ENCODE measurements around the gene LSM14B.

The LSM14B gene

GRCh38 chr20:62123450-62124118 is 1.3 kb downstream of the LSM14B start:
- ATAC-seq = peak; percentile 3; the same call in 1 of the 3 replicates
- no peak for TF ChIP-seq SNAI2 (CRISPR knock-in tag; IDR thresholded peaks at IDR 0.05)
- no peak for TF ChIP-seq TCF4 (CRISPR knock-in tag; IDR thresholded peaks at IDR 0.05; ENCODE audit: borderline replicate concordance)
- TF ChIP-seq, protein P1, sequence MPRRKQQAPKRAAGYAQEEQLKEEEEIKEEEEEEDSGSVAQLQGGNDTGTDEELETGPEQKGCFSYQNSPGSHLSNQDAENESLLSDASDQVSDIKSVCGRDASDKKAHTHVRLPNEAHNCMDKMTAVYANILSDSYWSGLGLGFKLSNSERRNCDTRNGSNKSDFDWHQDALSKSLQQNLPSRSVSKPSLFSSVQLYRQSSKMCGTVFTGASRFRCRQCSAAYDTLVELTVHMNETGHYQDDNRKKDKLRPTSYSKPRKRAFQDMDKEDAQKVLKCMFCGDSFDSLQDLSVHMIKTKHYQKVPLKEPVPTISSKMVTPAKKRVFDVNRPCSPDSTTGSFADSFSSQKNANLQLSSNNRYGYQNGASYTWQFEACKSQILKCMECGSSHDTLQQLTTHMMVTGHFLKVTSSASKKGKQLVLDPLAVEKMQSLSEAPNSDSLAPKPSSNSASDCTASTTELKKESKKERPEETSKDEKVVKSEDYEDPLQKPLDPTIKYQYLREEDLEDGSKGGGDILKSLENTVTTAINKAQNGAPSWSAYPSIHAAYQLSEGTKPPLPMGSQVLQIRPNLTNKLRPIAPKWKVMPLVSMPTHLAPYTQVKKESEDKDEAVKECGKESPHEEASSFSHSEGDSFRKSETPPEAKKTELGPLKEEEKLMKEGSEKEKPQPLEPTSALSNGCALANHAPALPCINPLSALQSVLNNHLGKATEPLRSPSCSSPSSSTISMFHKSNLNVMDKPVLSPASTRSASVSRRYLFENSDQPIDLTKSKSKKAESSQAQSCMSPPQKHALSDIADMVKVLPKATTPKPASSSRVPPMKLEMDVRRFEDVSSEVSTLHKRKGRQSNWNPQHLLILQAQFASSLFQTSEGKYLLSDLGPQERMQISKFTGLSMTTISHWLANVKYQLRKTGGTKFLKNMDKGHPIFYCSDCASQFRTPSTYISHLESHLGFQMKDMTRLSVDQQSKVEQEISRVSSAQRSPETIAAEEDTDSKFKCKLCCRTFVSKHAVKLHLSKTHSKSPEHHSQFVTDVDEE (CRISPR knock-in tag; IDR thresholded peaks at IDR 0.05) = no peak
- no peak for TF ChIP-seq BACH2 (CRISPR knock-in tag; IDR thresholded peaks at IDR 0.05; ENCODE audit: borderline replicate concordance)
- TF ChIP-seq ZNF565 (CRISPR knock-in tag; conservative IDR thresholded peaks at IDR 0.05; ENCODE audit: low read depth) = no peak
- no peak for TF ChIP-seq ZNF8 (CRISPR knock-in tag; IDR thresholded peaks at IDR 0.05)
- no peak for TF ChIP-seq GLIS3 (CRISPR knock-in tag; IDR thresholded peaks at IDR 0.05)
- TF ChIP-seq PATZ1 (CRISPR knock-in tag; IDR thresholded peaks at IDR 0.05; ENCODE audit: borderline replicate concordance) = no peak
- TF ChIP-seq, protein P2, sequence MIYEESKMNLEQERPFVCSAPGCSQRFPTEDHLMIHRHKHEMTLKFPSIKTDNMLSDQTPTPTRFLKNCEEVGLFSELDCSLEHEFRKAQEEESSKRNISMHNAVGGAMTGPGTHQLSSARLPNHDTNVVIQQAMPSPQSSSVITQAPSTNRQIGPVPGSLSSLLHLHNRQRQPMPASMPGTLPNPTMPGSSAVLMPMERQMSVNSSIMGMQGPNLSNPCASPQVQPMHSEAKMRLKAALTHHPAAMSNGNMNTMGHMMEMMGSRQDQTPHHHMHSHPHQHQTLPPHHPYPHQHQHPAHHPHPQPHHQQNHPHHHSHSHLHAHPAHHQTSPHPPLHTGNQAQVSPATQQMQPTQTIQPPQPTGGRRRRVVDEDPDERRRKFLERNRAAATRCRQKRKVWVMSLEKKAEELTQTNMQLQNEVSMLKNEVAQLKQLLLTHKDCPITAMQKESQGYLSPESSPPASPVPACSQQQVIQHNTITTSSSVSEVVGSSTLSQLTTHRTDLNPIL (CRISPR knock-in tag; IDR thresholded peaks at IDR 0.05; ENCODE audit: low read depth) = no peak
- TF ChIP-seq ESRRG (CRISPR knock-in tag; IDR thresholded peaks at IDR 0.05) = no peak
- no peak for TF ChIP-seq ZFP3 (CRISPR knock-in tag; IDR thresholded peaks at IDR 0.05)
- no peak for TF ChIP-seq CSDC2 (CRISPR knock-in tag; IDR thresholded peaks at IDR 0.05)
- TF ChIP-seq POU6F1 (CRISPR knock-in tag; IDR thresholded peaks at IDR 0.05; ENCODE audit: borderline replicate concordance, low read depth) = no peak
- TF ChIP-seq ZC3H10 (CRISPR knock-in tag; IDR thresholded peaks at IDR 0.05) = no peak
- no peak for TF ChIP-seq PPARA (CRISPR knock-in tag; IDR thresholded peaks at IDR 0.05; ENCODE audit: borderline replicate concordance)
- no peak for TF ChIP-seq ARNTL (CRISPR knock-in tag; IDR thresholded peaks at IDR 0.05; ENCODE audit: borderline replicate concordance, low read depth)
- TF ChIP-seq ZFP30 (CRISPR knock-in tag; IDR thresholded peaks at IDR 0.05) = no peak
- no peak for TF ChIP-seq CSRNP3 (CRISPR knock-in tag; IDR thresholded peaks at IDR 0.05)

DNA sequence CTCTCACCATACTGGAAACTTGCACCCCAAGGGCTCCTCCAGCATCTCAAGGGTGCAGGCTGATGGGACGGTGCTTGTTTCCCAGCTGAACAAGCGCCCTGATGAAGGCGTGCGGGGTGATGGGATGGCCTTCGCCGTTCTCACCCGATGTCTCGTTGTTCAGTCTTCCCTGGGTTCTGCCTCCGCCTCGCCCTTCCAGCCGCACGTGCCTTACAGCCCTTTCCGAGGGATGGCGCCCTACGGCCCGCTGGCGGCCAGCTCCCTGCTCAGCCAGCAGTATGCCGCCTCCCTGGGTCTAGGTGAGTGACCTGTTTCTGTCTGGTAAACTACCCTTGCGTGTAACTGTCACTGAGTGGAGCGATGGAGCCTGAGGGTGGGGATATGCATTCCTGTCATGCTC is 3.9 kb downstream of the LSM14B start:
- ATAC-seq = no peak
- no peak for TF ChIP-seq ISL1 (CRISPR knock-in tag; IDR thresholded peaks at IDR 0.05)
- no peak for TF ChIP-seq SNAI2 (CRISPR knock-in tag; IDR thresholded peaks at IDR 0.05)
- TF ChIP-seq, protein P1 (CRISPR knock-in tag; IDR thresholded peaks at IDR 0.05) = no peak
- TF ChIP-seq RARB (CRISPR knock-in tag; IDR thresholded peaks at IDR 0.05) = no peak
- no peak for TF ChIP-seq ZNF70 (CRISPR knock-in tag; IDR thresholded peaks at IDR 0.05)
- no peak for TF ChIP-seq ZFP30 (CRISPR knock-in tag; IDR thresholded peaks at IDR 0.05)
- TF ChIP-seq TCF4 (CRISPR knock-in tag; IDR thresholded peaks at IDR 0.05; ENCODE audit: borderline replicate concordance) = no peak
- TF ChIP-seq PPARA (CRISPR knock-in tag; IDR thresholded peaks at IDR 0.05; ENCODE audit: borderline replicate concordance) = no peak
- no peak for TF ChIP-seq CSRNP3 (CRISPR knock-in tag; IDR thresholded peaks at IDR 0.05)
- TF ChIP-seq PATZ1 (CRISPR knock-in tag; IDR thresholded peaks at IDR 0.05; ENCODE audit: borderline replicate concordance) = no peak
- TF ChIP-seq ZC3H10 (CRISPR knock-in tag; IDR thresholded peaks at IDR 0.05) = no peak
- no peak for TF ChIP-seq ZNF565 (CRISPR knock-in tag; conservative IDR thresholded peaks at IDR 0.05; ENCODE audit: low read depth)
- TF ChIP-seq BACH2 (CRISPR knock-in tag; IDR thresholded peaks at IDR 0.05; ENCODE audit: borderline replicate concordance) = no peak
- TF ChIP-seq ESRRG (CRISPR knock-in tag; IDR thresholded peaks at IDR 0.05) = no peak
- TF ChIP-seq ZNF8 (CRISPR knock-in tag; IDR thresholded peaks at IDR 0.05) = no peak

Data from SK-N-SH treated with all-trans-retinoic acid at 6 μM for 48 hours (cell line).